K562 (cell line): ENCODE measurements around the gene SHLD1. TPM values are rescaled to one million over a fixed set of nuclear protein-coding genes. Genes with fewer than 3 reads are reported as not detected.
A peak's percentile ranks its signal among the peaks of the same experiment; 100 is the strongest.

Experiments used
- ATAC-seq: fragments of 200-7000 bp; cut with Tn5 transposase; 3 replicates; pipeline ENCODE4 v1.9.1; 2020; ENCODE audit warnings: moderate library complexity
- BruUV-seq: library from RNA; stranded (reverse); fragments of 400-500 nt; replicated peaks from 2 replicates; lab custom pipeline; 2021; lab: Mats Ljungman, UMichigan
- CTCF ChIA-PET: fragments of 300-600 bp; formaldehyde crosslinking; extraction: SDS; loops from one replicate; lab custom pipeline; 2021; ENCODE audit warnings: low intra/inter-chr PET ratio; lab: Yijun Ruan, JAX
- POLR2A ChIA-PET: fragments of 300-600, 350-650 bp; sonication (Branson Sonifier 250); formaldehyde crosslinking; extraction: SDS; loops from one replicate; lab custom pipeline; 2021; ENCODE audit warnings: antibody characterized with exemption, inconsistent platforms; lab: Yijun Ruan, JAX
- DNase-seq, 4 experiments: peaks; one replicate each; pipeline versions ENCODE4 v3.0.0 to v3.0.0-alpha.2; 2011 to 2018; ENCODE audit warnings: low spot score in 3 of 4, mixed read lengths in 3 of 4; ENCODE audit errors: extremely low read depth in 1 of 4
- FAIRE-seq: peaks from 2 replicates; lab custom pipeline; 2011; peaks lifted over from hg19 to GRCh38; lab: Jason Lieb, UNC
- H2AFZ ChIP-seq: 2 replicates; pipeline ENCODE4 v1.6.0; 2011; ENCODE audit warnings: low read depth, low read length, control low read depth, inconsistent platforms
- H3K27ac ChIP-seq: fragments of 200-600 bp; 3 replicates; pipeline ENCODE4 v1.8.0; 2011; ENCODE audit warnings: low read depth, mild to moderate bottlenecking, control low read depth, inconsistent platforms, low read length, moderate library complexity, mixed read lengths; ENCODE audit errors: extremely low read depth
- H3K27me3 ChIP-seq, 2 experiments: fragments of 300-600 bp in 1 of 2; 2 replicates in 1 of 2; 3 replicates in 1 of 2; pipeline versions ENCODE4 v1.6.0 to v1.8.0; 2011; ENCODE audit warnings: inconsistent platforms in 2 of 2, low read length in 2 of 2, mild to moderate bottlenecking in 1 of 2, mixed read lengths in 1 of 2, moderate library complexity in 1 of 2; ENCODE audit not compliant: control insufficient read depth in 2 of 2, insufficient read depth in 2 of 2
- H3K36me3 ChIP-seq: fragments of 300-600 bp; 3 replicates; pipeline ENCODE4 v1.8.0; 2011; ENCODE audit warnings: mild to moderate bottlenecking, low read length, inconsistent platforms; ENCODE audit not compliant: control insufficient read depth, insufficient read depth
- H3K4me1 ChIP-seq, 2 experiments: fragments of 200-600 bp in 1 of 2; replicated peaks in 1 of 2; 2 replicates in 1 of 2; 3 replicates in 1 of 2; pipeline versions ENCODE4 v1.5.1 to v1.8.0; 2011; ENCODE audit warnings: inconsistent platforms in 2 of 2, low read length in 2 of 2, mild to moderate bottlenecking in 1 of 2, mixed read lengths in 1 of 2, moderate library complexity in 1 of 2; ENCODE audit not compliant: control insufficient read depth in 2 of 2, insufficient read depth in 2 of 2
- H3K4me2 ChIP-seq: 2 replicates; pipeline ENCODE4 v1.6.1; 2011; ENCODE audit warnings: low read length, control low read depth, inconsistent platforms, mixed read lengths; ENCODE audit not compliant: insufficient read depth
- H3K4me3 ChIP-seq: fragments of 200-600 bp; sonication (generic), shearing (Covaris generic); 2 replicates; pipeline ENCODE4 v1.5.1; 2016; ENCODE audit warnings: control low read depth, inconsistent platforms
- H3K79me2 ChIP-seq: fragments of 200-600 bp; 3 replicates; pipeline ENCODE4 v1.8.0; 2011; ENCODE audit warnings: low read length, inconsistent platforms; ENCODE audit not compliant: control insufficient read depth, insufficient read depth
- H3K9ac ChIP-seq, 2 experiments: 2 replicates each; pipeline versions ENCODE4 v1.6.0 to v1.6.1; 2011; ENCODE audit warnings: low read depth in 2 of 2, low read length in 2 of 2, control low read depth in 1 of 2, inconsistent platforms in 1 of 2, mild to moderate bottlenecking in 1 of 2, mixed read lengths in 1 of 2; ENCODE audit not compliant: insufficient read depth in 1 of 2
- H3K9me1 ChIP-seq: one replicate; pipeline ENCODE4 v1.6.0; 2011; ENCODE audit warnings: inconsistent platforms, mild to moderate bottlenecking, low read length, moderate library complexity; ENCODE audit not compliant: control insufficient read depth, insufficient read depth
- H3K9me3 ChIP-seq: replicated peaks from 2 replicates; pipeline ENCODE4 v1.5.1; 2011; ENCODE audit warnings: low read depth, low read length, inconsistent platforms; ENCODE audit not compliant: control insufficient read depth, insufficient read depth
- H4K20me1 ChIP-seq: replicated peaks from 2 replicates; pipeline ENCODE4 v1.6.1; 2011; ENCODE audit warnings: low read length, inconsistent platforms, mixed read lengths; ENCODE audit not compliant: control insufficient read depth, insufficient read depth
- CEBPG ChIP-seq, 3 experiments: fragments of 200-800 bp in 1 of 3; sonication (Bioruptor generic) in 1 of 3; sonication (generic) in 1 of 3; formaldehyde crosslinking in 1 of 3; IDR thresholded peaks in 2 of 3; conservative IDR thresholded peaks in 1 of 3; 2 replicates each; pipeline versions ENCODE4 v1.6.1 to v1.8.0; 2016 to 2022; ENCODE audit warnings: missing compliant biosample characterization in 2 of 3, missing genetic modification characterization in 2 of 3, mild to moderate bottlenecking in 1 of 3, missing genetic modification reagents in 1 of 3
- EP400 ChIP-seq: fragments of 450-650 bp; IDR thresholded peaks from 2 replicates; pipeline ENCODE4 v1.6.1; 2017; ENCODE audit warnings: antibody characterized with exemption, mild to moderate bottlenecking, moderate library complexity
- NCOA6 ChIP-seq: fragments of 450-650 bp; IDR thresholded peaks from 2 replicates; pipeline ENCODE4 v1.6.1; 2017; ENCODE audit warnings: mild to moderate bottlenecking
- RHOXF2B ChIP-seq: fragments of 250-450 bp; sonication (Bioruptor Pico); conservative IDR thresholded peaks from 2 replicates; pipeline ENCODE4 v1.5.1; 2021
- ZNF23 ChIP-seq: fragments of 250-450 bp; sonication (Bioruptor Pico); IDR thresholded peaks from 2 replicates; pipeline ENCODE4 v1.4.0; 2020; ENCODE audit warnings: mild to moderate bottlenecking
- ZSCAN29 ChIP-seq: fragments of 450-650 bp; IDR thresholded peaks from 2 replicates; pipeline ENCODE4 v1.6.1; 2017
- WGBS: fragments of 100-300 bp; shearing (Covaris generic); methylation state at CpG from one replicate; pipeline ENCODE4 v1.1.6; 2016; ENCODE audit warnings: low coverage, mixed read lengths; ENCODE audit not compliant: insufficient coverage; ENCODE audit errors: missing lambda C conversion rate; 5-methylcytosine and 5-hydroxymethylcytosine counted together
- in situ Hi-C: fragments of 300-500 bp; cut with MboI; formaldehyde crosslinking; loops from 4 replicates; pipeline ENCODE4 v1.15.0; 2018; ENCODE audit warnings: inconsistent platforms, mixed read lengths
- intact Hi-C: fragments of 100-400 bp; cut with micrococcal nuclease; formaldehyde crosslinking; loops from 2 replicates; pipeline ENCODE4 v1.14.2; 2022
- polyA plus RNA-seq, 8 experiments: library from polyadenylated mRNA; depleted of rRNA in 4 of 8; stranded (reverse) in 5 of 8; unstranded in 3 of 8; fragments of >200 nt; fragmentation: Nextera tagmentation in 2 of 8; fragmentation: Illumina TruSeq in 1 of 8; extraction: Ambion mirVana in 2 of 8; extraction: Trizol in 1 of 8; gene quantifications; 2 replicates each; pipeline versions ENCODE4 v1.2.1 to v1.2.3, GENCODE V29; 2011 to 2014; ENCODE audit warnings: inconsistent platforms in 1 of 8, missing spikeins in 1 of 8
- total RNA-seq, 7 experiments: library from RNA; depleted of rRNA in 6 of 7; stranded (reverse); fragments of >200 nt in 6 of 7; fragmentation: Illumina TruSeq in 2 of 7; extraction: Trizol in 2 of 7; gene quantifications; 2 replicates each; pipeline versions ENCODE4 v1.2.1 to v1.2.3, GENCODE V29; 2011 to 2021; ENCODE audit warnings: low replicate concordance in 1 of 7

SHLD1 gene
- total and polyA plus RNA-seq, 9 of the 15 experiments (the other 6 are each of a cell fraction or from before 2014, with no cell fraction given): 3.7 to 21.6 (median 8.2) TPM

DNA sequence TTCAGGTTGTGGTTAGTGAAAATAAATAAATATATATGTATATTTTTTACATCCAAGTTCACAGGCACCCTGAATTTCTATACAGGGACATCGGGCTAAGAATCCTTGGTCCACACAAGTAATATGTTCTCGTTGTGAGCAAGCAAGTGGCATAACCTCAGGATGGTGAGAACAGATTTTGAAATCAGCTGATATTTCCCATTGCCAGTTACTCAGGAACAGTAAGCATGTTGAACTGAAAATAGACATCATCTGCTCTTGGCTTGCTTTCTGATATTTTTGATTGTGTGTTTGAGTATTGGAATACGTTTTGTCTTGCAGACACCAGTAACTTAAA, 112.5 kb downstream of the SHLD1 start (continued):
- TF ChIP-seq ZSCAN29: no peak
- TF ChIP-seq, all 486 proteins: peak for 0

GRCh38 chr20:5863040-5863833, 113.0 kb downstream of the SHLD1 start:
- intact Hi-C loops: no loop called here
- H3K79me2 ChIP-seq: no peaks in the 10 kb centered on the region
- H3K36me3 ChIP-seq: no peaks in the 10 kb centered on the region
- no peak overlapping the region for H3K27ac ChIP-seq
- WGBS: 42% methylated on average over 12 of the region's 12 CpGs
- no TSS peak for BruUV-seq
- H3K9me1 ChIP-seq: no peaks in the 10 kb centered on the region
- in situ Hi-C loops: no loop called here
- H2AFZ ChIP-seq: no peak overlapping the region
- DNase-seq: no peak
- H4K20me1 ChIP-seq: no peaks in the 10 kb centered on the region
- no peak overlapping the region for H3K4me3 ChIP-seq
- ATAC-seq: no peak
- no peaks in the 10 kb centered on the region for H3K4me1 ChIP-seq
- TF ChIP-seq ZNF23 (CRISPR knock-in tag) (no peak), RHOXF2B (CRISPR knock-in tag) (no peak), EP400 (no peak), CEBPG (CRISPR knock-in tag; IDR thresholded peaks at IDR 0.05) (no peak), CEBPG (tag; conservative IDR thresholded peaks at IDR 0.05 in 1 of 2, IDR thresholded peaks at IDR 0.05 in 1 of 2) (peak in 1 of 2 experiments; percentile 48; a peak in 1 of 4 replicates), NCOA6 (no peak)
- TF ChIP-seq, all 486 proteins: peak for 1
- Histone ChIP-seq H3K27me3 (no peaks in the 10 kb centered on the region), H3K9me3 (no peaks in the 10 kb centered on the region), H3K9ac (no peak overlapping the region), H3K4me2 (no peak overlapping the region)
- POLR2A ChIA-PET: no interaction called here
- CTCF ChIA-PET: no interaction called here
- no peak for FAIRE-seq
